SU-DHL-6 (cell line): ENCODE data around the gene ZNF568.

Source experiments
- EZH2phosphoT487 ChIP-seq: fragments of 200-600 bp; sonication (generic), shearing (Covaris generic); conservative IDR thresholded peaks from 2 replicates; pipeline ENCODE4 v1.6.1; 2018; ENCODE audit warnings: mild to moderate bottlenecking, antibody characterized with exemption, low read length, moderate library complexity, mixed read lengths
- TF ChIP-seq, protein P1 (sequence below): fragments of 200-600 bp; sonication (generic); IDR thresholded peaks from one replicate; pipeline ENCODE4 v1.5.1; 2017; ENCODE audit warnings: antibody characterized with exemption, mild to moderate bottlenecking, low read length, moderate library complexity; ENCODE audit not compliant: insufficient read depth, poor library complexity, severe bottlenecking

DNA sequence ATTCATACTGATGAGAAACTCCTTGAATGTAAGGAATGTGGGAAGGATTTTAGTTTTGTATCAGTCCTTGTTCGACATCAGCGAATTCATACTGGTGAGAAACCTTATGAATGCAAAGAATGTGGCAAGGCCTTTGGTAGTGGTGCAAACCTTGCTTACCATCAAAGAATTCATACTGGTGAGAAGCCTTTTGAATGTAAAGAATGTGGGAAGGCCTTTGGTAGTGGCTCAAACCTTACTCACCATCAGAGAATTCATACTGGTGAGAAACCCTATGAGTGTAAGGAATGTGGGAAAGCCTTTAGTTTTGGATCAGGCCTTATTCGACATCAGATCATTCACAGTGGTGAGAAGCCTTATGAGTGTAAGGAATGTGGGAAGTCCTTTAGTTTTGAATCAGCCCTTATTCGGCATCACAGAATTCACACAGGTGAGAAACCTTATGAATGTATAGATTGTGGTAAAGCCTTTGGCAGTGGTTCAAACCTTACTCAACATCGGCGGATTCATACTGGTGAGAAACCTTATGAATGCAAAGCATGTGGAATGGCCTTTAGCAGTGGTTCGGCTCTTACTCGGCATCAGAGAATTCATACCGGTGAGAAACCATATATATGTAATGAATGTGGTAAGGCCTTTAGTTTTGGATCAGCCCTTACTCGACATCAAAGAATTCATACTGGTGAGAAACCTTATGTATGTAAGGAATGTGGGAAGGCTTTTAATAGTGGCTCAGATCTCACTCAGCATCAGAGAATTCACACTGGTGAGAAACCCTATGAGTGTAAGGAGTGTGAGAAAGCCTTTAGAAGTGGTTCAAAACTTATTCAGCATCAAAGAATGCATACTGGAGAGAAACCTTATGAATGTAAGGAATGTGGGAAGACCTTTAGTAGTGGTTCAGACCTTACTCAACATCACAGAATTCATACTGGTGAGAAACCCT, 38.9 kb upstream of the ZNF568 start:
- no peak for TF ChIP-seq EZH2phosphoT487
- TF ChIP-seq, protein P1, sequence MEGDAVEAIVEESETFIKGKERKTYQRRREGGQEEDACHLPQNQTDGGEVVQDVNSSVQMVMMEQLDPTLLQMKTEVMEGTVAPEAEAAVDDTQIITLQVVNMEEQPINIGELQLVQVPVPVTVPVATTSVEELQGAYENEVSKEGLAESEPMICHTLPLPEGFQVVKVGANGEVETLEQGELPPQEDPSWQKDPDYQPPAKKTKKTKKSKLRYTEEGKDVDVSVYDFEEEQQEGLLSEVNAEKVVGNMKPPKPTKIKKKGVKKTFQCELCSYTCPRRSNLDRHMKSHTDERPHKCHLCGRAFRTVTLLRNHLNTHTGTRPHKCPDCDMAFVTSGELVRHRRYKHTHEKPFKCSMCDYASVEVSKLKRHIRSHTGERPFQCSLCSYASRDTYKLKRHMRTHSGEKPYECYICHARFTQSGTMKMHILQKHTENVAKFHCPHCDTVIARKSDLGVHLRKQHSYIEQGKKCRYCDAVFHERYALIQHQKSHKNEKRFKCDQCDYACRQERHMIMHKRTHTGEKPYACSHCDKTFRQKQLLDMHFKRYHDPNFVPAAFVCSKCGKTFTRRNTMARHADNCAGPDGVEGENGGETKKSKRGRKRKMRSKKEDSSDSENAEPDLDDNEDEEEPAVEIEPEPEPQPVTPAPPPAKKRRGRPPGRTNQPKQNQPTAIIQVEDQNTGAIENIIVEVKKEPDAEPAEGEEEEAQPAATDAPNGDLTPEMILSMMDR = no peak
